Anterior cingulate cortex (tissue), 58 donors: ENCODE results near the gene MKRN2OS.

Source experiments
- DNase-seq, 58 donors: peaks; one replicate each; lab custom pipeline; 2025; lab: John Stamatoyannopoulos, UW

MKRN2OS gene, protein sequence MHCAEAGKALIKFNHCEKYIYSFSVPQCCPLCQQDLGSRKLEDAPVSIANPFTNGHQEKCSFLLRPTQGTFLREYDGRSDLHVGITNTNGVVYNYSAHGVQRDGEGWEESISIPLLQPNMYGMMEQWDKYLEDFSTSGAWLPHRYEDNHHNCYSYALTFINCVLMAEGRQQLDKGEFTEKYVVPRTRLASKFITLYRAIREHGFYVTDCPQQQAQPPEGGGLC

DNA sequence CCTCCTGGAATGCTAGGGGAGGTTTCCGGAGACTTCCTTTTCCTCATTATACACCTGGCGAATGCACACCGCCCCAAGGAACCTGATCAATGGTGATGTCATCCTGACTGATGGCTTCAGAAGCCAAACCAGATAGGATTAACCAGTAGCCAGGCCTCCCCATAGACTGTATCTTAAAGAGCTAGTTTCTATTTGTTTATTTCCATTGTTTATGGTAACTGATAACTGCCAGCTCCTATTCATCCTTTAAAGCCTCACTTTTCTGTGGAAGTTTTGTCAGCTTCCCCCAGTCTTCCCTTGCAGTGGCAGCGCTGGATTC is at the start of gene MKRN2OS:
TSS of gene MKRN2OS (minus strand) at position 27 of the 319 bp plus-strand sequence. CDS start 35 bp downstream, outside the sequence.
- no peak for DNase-seq

DNA sequence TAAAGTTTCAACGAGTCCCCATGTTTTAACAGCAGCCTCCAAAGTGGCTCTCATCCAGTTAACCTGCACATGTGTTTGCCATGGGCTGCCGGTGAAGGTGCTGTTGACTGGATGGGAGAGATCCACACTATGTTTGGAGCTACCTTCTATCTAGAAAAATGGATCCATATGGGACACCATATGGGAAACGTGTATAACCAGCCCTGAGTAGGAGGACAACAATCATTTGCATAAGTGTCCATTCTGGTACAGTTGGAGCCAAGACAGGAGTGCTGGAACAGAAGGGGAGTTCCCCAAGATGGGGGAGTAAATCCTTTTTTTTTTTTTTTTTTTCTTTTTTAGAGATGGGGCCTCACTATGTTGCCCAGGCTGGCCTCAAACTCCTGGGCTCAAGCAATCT is 48.2 kb upstream of the MKRN2OS start:
- peak in 1 of 58 donors; percentile 34 for DNase-seq

DNA sequence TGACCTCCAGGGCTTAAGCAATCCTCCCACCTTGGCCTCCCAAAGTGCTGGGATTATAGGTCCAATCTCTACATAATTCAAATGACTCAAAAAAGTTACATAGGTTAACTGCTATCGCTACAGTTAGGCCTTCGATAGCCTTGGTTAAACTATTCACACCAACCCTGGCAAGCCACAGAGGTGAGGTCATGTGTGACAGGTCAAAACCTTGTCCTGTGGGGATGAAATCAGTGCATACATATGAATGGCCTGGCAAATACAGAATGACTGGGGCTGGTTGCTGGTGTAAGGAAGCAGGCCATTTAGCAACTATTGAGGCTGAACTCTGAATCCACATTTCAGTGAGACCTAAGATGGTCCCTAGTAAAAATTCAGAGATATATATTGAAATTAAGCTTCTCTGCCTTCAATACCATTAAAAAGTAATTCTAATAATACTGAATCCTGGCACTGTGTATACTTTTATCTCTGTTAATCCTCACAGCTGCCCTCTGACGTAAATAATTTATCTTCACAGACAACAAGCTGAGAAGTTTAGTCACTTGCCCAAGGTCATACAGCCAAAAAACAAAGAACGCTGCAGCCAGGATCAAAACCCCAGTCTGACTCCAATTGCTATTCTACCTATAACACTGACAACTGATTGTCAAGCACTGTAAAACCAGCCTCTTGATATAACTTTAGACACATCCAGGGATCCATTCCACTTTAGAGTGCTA is 46.9 kb upstream of the MKRN2OS start:
- DNase-seq = no peak

DNA sequence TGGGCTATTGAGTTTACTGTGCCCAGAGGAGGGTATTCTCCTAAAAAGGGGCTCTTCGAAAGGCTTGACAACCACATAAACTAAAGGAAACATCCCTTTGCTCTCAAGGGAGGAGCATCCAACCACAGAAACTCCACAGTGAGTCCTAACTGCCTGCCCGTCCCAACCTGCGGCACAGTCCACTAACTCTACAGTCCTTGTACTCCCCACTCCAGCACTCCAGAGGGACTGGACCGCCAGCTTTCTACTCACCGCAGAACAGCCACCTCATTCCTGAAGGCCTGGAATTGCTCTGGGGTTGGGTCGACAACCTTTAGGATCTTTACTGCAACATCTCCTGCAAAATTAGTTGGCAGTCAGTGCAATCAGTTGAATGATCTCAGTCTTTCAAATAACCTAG is 46.2 kb upstream of the MKRN2OS start:
- DNase-seq = no peak

DNA sequence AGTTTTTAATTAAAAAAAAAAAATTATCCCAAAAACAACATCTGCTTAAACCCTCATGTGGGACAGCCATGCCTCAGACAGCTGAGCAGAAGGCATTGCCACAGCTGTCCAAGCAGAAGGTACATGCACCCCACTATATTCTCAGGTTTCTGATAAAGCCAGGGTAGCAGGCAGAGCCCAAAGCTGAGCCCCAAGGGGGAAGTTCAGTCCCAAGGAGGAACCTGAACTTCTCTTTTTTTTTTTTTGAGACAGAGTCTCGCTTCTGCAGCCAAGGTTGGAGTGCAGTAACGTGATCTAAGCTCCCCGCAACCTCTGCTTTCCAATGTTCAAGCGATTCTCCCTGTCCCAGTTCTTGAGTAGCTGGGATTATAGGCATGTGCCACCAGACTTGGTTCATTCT is 44.8 kb upstream of the MKRN2OS start:
- no peak for DNase-seq

DNA sequence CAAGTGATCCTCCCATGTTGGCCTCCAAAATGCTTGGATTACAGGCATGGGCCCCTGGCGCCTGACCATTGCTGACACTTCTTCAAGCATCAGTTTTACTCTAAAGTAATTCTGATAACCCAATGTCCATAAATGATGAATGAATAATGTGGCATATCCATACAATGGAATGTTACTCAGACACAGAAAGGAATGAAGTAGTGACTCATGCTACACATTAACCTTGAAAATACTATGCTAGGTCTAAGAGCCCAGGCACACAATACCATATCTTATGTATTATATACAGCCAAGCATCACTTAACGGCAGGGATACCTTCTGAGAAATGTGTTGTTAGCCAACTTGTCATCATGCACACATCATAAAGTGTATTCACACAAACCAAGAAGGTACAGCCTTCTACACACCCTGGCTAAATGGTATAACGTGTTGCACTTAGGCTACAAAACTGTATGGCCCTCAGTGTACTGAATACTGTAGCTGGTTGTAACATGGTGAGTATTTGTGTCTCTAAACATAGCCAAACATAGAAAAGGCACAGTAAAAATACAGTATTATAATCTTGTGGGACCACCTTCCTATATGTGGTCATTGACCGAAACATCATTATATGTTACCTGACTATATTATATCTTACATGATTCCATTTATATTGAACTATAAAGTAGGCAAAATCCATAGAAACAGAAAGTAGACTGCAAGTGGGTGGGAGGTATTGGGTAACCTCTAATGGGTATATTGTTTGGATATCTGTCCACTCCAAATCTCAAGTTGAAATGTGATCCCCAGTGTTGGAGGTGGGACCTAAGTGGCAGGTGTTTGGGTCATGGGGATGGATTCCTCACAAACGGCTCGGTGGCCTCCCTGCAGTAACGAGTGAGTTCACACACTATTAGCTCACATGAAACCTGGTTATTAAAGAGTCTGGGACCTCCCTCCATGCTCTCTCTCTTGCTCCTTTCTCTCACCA is 43.0 kb upstream of the MKRN2OS start:
- no peak for DNase-seq

DNA sequence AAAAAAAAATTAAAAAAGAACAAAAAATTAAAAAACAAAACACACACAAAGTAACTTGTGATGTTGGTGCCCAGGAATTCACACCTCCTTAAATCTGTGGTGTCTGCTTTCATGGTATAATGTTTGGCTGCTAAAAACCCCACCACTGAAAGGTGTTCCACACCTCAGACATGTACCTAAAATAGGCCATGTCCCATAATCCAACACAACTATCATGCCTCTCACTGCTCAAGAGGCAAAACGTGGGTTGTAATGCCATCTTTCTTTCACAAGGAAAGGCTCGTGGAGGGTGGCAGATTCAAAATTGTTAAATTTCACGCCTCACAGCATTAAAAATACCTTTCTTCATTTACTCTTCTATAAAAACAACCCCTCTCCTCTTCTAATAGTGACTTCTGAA is 41.1 kb upstream of the MKRN2OS start:
- DNase-seq = no peak

DNA sequence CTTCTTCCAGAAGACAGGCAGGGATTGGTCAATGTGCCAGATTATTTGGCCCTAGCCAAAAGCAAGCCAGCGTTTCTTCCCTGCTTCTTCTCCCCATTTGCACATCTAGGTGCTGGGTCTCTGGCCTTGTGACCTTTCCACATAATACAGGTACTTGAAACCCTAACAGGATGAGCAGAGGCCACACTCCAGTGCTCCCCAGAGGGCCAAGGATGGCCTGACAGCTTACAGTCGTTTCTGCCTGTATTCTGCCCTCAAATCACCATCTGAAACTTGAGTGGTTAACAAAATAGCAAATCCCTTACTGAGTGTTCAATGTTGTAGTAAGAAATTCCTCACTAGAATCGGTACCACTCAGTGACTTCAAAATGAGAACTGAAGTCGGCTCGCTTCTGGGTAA is 40.7 kb upstream of the MKRN2OS start:
- DNase-seq = no peak

DNA sequence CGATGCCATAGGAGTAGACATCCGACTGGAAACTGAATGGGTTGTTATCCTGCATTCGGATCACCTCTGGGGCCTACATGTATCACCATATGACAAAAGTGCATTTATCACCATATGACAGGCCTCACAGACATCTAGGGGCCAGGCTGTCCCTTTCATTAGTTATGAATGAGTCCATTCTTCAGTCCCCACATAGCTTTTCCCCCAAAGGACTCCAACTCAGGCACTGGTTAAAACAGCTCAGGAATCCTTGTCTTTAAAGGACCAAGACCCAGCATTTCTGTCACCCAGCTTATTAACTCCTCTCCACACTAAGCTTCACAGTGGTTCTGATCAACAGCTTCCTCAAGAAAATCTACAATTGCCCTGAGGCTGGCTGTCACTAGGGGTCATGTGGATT is 39.9 kb upstream of the MKRN2OS start:
- no peak for DNase-seq

DNA sequence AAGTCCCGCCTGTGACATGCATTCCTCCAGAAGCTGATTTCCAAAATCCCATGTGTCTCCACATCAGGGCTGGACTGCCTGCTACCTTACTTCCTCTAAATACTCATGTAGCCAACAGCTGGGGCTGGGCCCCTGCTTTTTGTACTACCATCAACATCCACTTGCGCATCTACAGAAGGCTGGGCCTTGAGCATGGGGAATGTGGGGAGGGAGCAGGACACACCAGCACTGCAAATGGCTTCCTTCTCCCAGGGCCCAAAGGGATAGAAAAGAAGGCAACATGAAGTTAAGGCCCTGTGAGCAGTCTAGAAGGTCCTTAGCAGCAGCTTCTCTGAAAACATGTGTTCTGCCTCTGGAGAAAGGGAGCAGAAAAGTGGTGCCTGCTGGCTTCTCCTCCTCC is 38.8 kb upstream of the MKRN2OS start:
- DNase-seq = no peak

DNA sequence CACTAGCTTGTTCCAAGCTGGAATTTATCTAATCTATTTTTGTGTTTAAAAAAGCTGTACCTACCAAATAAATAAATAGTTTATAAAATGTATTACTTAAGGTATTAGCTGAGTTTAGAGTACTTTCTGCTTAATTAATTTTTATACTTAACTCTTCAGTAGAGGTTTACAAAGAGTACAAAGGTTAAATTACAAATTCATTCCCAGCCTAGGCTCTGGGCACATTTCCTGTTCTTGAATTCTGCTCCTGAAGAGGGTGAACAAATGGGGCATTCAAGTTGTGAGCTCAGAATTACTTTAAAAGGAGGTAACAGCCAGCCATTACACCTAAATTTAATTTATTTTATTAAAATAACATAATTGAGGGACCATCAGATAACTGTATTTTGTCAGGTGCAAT is 38.0 kb upstream of the MKRN2OS start:
- DNase-seq = peak in 1 of 58 donors; percentile 25

DNA sequence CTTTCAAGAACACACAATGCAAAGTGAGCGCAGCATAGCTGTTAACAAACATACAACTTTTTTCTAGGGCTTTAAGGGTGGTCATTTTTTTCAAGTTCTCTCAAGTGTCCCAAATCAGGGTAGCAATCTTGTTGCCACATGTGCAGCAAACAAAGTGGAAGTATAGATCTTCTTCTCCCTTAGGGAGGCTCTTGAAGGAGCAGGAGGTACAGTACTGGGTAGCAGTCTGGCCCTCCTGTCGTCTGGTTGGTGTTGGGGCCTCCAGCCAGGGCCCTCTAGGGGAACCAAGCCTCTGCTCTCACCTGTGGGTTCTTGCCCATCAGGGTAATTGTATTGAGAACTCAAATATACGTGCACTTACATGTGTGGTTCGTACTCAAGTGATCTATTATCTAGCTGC is 37.4 kb upstream of the MKRN2OS start:
- no peak for DNase-seq

DNA sequence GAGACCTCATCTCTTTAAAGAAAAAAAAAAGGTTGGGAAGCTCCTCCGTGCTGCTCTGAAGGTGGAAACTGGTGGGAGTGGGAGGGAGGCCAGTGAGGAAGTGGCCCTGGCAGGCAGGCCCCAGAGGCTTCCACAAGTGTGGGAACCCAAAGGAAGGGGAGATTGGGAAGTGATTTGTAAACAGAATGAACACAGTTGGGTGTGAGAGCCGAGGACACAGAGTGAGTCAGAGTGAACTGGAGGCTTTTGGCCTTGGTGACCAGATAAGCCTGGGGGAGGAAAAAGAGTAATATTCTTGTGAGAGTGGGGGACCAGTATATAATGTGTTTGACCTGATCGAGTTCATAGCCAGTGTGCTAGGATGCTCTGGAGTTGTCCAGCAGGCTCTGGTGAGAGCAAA is 34.6 kb upstream of the MKRN2OS start:
- DNase-seq = no peak

DNA sequence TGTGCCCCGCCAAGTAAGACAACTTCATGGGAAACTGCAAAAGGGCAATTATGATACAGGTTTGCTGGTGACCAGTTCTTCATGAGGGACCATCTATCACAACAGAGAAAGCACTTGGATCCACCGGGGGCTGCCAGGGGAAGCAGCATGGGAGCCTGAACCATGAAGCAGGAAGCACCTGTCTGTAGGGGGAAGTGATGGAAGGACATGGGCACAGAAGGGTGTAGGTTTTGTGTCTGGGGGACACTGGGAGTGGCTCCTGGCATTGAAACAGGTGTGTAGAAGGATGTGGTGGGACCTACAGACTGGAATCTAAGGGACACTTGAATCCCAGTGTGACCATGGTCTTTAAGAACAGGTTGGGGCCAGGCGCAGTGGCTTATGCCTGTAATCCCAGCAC is 34.2 kb upstream of the MKRN2OS start:
- no peak for DNase-seq

DNA sequence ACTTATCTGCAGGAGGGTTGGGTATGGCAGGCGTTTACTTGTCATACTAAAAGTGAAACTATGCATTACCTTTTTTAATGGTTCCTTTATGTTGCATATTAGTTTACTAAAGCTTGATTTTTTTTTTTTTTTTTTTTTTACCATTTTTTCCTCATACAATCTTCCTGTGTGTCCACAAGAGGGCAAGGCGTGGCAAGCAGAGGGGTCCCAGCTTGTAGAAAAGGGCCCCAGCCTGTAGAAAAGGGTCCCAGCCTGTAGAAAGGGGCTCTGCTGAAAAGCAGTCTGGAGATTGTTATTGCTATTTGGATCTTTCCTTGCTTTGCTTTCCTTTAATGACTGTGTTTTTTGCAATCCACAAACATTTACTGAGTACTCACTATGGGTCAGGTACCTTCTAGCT is 33.4 kb upstream of the MKRN2OS start:
- DNase-seq = no peak

DNA sequence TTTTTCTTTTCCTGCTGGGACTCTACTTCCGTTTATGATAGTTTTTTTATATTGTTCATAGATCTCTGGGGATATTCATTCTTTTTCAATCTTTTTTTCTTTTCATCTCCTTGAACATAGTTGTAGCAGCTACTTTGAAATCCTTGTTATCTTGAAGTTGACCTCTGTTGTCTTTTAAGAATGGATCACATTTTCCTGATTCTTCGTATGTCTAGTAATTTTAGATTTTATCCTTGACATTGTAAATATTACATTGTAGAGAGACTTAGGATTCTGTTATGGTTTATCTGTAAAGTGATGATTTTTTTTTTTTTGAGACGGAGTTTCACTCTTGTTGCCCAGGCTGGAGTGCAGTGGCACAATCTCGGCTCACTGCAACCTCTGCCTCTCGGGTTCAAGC is 32.1 kb upstream of the MKRN2OS start:
- DNase-seq = no peak

DNA sequence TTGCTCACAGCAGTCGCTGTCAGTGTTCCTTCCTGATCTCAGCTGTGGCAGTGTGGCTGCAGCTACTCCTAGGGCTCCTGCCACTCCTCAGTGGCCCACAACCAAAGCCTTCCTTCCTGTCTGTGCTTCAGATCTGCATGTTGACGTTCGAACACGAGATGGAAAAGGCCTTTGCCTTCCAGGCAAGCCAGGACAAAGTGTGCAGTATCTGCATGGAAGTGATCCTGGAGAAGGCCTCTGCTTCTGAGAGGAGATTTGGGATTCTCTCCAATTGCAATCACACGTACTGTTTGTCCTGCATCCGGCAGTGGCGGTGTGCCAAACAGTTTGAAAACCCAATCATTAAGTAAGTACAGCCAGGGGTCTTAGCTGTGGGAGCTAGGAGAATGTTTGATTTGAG is 29.4 kb upstream of the MKRN2OS start:
- no peak for DNase-seq

DNA sequence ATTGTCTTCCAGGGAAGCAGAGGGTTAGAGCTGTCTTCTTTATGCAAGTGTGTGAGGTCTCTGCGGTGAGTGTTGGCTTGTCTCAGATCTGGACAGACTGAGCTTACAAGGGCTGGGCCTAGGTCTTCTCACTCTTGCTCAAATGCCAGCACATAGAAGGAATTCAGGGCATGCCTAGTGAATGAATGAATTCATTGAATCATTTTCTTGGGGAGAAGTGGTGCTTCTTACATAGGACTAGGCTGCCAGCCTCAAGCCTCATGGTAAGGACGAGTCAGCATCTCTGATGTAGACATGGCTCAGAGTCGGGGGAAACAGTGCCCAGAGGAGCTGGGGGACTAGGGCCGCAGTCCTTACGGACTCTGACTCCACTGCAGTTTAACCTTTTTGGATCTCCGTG is 28.8 kb upstream of the MKRN2OS start:
- DNase-seq = no peak

DNA sequence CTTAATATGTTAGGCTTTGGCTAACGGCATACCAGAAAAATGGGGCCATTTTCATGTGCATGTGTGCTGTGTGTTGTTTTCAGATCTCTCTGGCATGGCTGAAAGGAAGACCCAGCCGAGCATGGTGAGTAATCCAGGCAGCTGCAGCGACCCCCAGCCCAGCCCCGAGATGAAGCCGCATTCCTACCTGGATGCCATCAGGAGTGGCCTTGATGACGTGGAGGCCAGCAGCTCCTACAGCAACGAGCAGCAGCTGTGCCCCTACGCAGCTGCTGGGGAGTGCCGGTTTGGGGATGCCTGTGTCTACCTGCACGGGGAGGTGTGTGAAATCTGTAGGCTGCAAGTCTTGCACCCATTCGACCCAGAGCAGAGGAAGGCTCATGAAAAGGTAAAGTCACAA is 26.7 kb upstream of the MKRN2OS start:
- no peak for DNase-seq

DNA sequence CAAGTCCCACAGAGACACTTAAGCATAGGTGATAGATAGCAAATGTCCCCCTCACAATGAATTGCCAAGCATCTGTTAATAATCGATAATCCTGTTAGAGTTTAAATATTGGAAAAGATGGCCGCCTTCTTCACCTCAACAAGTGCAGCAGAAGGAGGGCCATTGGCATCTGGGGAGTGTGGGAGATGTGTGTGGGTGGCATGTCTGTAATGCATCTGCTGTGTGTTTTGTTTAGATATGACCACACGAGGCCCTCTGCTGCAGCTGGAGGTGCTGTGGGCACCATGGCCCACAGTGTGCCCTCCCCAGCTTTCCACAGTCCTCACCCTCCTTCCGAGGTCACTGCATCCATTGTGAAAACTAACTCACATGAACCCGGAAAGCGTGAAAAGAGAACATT is 24.5 kb upstream of the MKRN2OS start:
- DNase-seq = no peak

DNA sequence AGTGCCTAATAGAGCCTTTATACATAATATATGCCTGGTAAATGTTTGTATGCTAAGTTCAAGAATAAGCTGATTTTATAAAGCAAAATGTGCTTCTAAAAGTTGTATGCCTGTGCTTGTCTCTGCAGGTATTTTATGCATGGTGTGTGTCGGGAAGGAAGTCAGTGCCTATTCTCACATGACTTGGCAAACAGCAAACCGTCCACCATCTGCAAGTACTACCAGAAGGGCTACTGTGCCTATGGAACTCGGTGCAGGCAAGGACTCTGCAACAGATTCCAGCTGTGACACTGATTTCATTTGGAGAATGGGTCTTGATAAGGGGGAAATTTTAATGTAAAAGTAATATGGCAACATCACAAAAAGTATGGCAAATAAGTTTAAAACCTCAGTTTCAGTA is 23.4 kb upstream of the MKRN2OS start:
- DNase-seq = no peak

DNA sequence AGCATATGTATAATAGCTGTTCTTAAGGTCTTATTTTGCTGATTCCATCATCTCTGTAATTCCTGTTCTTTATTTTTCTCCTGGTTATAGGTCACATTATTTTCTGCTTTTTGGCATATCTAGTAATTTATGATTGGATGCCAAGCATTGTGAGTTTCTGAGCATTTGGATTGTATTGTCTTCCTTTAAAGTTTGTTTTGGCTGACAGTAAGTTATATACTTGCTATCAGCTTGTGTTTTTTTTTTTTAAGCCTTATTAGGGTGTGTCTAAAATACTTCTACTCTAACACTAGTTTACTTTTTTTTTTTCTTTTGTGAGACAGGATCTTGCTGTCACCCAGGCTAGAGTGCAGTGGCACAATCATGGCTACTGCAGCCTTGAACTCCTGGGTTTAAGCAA is 21.7 kb upstream of the MKRN2OS start:
- DNase-seq = no peak
